CD4-positive, alpha-beta T cell treated with Interleukin-6 for 4 hours (primary cell): ENCODE results near the gene CLDN20.

Experiments
- DNase-seq: peaks from one replicate; pipeline ENCODE4 v3.0.0-alpha.2; 2020; ENCODE audit warnings: mixed read lengths

Gene CLDN20

GRCh38 chr6:155313602-155314091, 49.8 kb downstream of the CLDN20 start:
- peak; percentile 59 for DNase-seq

GRCh38 chr6:155314092-155314772, 50.4 kb downstream of the CLDN20 start, which contains the start of gene TFB1M:
TFB1M (minus strand) TSS chr6:155314484; CDS start chr6:155314428, 56 bp downstream.
- DNase-seq, result peak; percentile 98

- peak; percentile 66 for DNase-seq
Observed at GRCh38 chr6:155314773-155315515, 51.1 kb downstream of the CLDN20 start.

- no peak for DNase-seq
Observed at GRCh38 chr6:155315516-155315871, 51.7 kb downstream of the CLDN20 start.

- DNase-seq, result no peak
Observed at GRCh38 chr6:155316419-155316818, 52.6 kb downstream of the CLDN20 start.

- no peak for DNase-seq
Observed at GRCh38 chr6:155317186-155317585, 53.4 kb downstream of the CLDN20 start.

GRCh38 chr6:155319902-155320301, 56.1 kb downstream of the CLDN20 start:
- no peak for DNase-seq

- no peak for DNase-seq
Observed at GRCh38 chr6:155324172-155324571, 60.4 kb downstream of the CLDN20 start.

GRCh38 chr6:155324993-155325392, 61.2 kb downstream of the CLDN20 start:
- DNase-seq, result no peak

GRCh38 chr6:155325700-155326516, 62.1 kb downstream of the CLDN20 start:
- no peak for DNase-seq
